GM03348 (cell line): ENCODE data around the gene U2SURP.
"Not testable (repeated sequence)": the region's sequence is repeated elsewhere in the genome, so short reads cannot be mapped to it uniquely, and the experiment has no call there.

Experiments
- DNase-seq: peaks from one replicate; pipeline ENCODE4 v3.0.0; 2012; ENCODE audit warnings: low spot score

The U2SURP gene

DNA sequence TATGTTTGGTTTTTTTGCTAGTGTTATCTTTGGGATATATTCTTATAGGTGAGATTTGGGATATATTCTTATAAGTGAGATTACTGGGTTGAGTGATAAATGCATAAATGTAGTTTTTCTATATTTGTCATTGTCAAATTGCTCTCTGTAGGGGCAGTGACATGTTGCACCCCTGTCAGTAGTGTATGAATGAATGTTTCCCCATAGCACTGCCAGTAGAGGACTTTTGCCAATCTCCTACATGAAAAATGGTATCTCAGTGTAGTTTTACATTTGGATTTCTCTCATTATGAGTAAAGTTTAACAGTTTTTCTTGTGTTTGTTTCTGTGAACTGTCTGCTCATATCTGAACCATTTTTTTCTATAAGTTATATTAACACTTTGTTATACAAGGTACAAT, 13.6 kb downstream of the U2SURP start:
- DNase-seq = no peak

DNA sequence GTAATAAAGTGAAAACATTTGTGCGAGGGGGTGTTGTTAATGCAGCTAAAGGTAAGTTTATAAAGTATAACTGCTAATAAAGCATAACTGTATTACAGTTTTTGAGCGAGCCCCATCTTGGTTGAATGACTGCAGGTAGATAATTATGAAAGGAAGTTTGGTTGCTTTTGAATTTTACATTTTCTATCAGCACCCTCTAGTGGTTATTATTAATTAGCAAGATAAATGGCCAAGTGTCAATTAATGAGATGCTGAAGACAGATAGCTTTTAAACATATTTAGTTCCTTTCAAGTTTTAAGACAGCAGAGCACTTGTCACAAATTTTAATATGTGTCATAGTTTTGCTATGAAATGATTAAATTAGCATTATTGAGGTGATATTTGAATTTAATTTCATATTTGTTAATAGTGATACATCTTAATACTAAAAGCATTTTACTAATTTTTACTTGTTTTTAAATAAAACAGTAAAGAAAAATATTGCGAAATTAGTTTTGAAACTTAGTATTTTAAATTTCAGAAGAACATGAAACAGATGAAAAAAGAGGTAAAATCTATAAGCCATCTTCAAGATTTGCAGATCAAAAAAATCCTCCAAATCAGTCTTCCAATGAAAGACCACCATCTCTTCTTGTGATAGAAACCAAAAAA, 15.1 kb downstream of the U2SURP start:
- no peak for DNase-seq

DNA sequence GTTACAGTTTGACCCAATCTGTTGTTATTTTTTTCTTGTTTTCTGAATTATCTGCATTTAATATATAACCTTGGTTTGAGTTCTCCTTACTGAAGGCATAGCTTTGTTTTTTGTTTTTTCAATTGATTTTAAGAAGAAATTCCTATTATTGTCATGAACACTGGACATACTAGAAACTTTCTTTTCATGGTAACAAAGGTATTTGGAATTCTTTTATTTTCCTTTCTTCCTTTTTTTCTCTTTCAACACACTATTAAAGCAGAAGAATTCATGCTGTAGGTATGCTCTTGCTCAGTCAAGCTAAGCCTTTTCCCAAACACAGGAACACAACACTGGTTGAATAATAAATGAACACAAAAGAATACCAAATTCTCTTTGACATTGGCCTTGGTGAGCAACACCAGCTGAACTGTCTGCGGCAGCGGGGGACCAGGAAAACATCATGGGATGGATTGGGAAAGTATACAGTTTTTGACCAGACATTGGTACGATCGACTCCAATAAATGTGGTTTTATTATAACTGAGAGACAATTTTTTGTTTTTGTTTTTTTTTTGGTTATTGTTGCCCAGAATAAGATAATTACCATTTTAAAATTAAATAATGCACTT, 23.1 kb downstream of the U2SURP start:
- DNase-seq = no peak

GRCh38 chr3:143031327-143031726, 30.0 kb downstream of the U2SURP start:
- no peak for DNase-seq

GRCh38 chr3:143031796-143032387, 30.5 kb downstream of the U2SURP start:
- not testable (repeated sequence) for DNase-seq

- DNase-seq = no peak
Measured at GRCh38 chr3:143035466-143036211, 34.3 kb downstream of the U2SURP start.

DNA sequence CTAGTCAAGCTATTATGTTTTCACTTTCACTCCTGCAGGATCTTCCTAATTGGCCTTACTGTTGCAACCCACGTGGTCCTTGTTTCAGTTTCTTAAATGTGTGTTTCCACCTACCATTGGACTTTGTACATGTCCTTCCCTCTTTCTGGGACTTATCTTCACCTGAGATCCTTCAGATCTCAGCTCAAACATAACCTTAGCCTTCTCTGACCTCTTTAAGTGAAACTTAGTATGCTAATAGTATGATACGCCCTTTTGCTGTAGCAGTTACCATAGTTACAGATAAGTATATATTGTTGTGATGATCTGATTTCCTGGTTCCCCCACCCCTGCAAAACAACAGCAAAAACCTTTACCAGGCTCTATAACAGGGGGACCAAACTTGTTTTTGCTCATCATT, 35.2 kb downstream of the U2SURP start:
- no peak for DNase-seq

DNA sequence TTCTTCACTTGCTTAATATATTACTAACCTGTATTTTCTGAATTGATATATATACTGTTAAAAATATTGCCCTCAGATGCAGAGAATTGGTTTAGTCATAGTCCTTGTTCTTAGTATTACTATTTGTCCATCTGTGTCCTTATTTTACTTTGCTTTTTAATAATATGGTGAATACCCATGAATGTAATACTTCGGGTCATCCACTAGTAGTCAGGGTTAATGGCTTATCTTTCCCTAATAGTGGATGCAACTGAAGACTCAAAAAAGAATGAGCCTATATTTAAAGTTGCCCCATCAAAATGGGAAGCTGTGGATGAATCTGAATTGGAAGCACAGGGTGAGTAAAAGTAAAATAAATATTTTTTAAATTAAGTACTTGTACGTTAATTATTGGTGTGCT, 36.5 kb downstream of the U2SURP start:
- DNase-seq = no peak

- DNase-seq = peak; percentile 26
Measured at GRCh38 chr3:143040261-143040879, 39.0 kb downstream of the U2SURP start.

DNA sequence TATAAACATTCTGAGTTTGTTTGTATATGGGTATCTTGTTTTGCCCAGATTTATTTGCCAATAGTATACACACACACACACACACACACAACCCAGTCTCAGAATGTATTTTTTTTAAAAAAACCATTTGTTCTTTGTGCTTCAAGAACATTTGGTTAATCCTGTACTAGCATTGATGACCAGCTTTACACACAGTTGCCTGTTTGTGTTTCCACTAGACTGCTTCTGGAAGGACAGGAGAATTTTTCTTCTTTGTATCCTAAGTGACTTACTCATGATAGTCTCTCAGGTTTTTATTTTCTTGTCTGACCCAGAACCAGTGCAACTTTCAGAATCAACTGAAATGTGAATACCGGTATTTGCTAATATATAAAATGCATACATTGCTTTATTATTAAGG, 40.5 kb downstream of the U2SURP start:
- no peak for DNase-seq

- no peak for DNase-seq
Measured at GRCh38 chr3:143045639-143046038, 44.3 kb downstream of the U2SURP start.

GRCh38 chr3:143046075-143046474, 44.7 kb downstream of the U2SURP start:
- not testable (repeated sequence) for DNase-seq

DNA sequence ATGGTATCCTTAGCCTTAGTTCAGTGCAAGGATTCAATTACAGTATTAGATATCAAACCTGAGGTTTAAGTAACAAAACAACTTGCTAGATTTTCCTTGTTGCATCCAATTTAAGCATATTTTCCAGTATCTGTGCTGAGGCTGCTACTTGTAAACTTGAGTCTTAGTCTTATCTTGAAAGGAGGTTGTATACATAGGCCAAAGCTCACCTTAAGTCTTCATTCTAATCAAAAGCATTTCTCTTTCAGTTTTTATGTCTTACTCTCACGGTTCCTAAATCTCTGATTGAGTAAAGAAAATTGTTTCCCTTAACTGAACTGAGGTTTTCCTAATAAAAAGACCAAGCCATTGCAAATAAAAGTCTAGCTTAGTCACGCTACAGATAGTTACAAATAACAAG, 52.6 kb downstream of the U2SURP start:
- no peak for DNase-seq

DNA sequence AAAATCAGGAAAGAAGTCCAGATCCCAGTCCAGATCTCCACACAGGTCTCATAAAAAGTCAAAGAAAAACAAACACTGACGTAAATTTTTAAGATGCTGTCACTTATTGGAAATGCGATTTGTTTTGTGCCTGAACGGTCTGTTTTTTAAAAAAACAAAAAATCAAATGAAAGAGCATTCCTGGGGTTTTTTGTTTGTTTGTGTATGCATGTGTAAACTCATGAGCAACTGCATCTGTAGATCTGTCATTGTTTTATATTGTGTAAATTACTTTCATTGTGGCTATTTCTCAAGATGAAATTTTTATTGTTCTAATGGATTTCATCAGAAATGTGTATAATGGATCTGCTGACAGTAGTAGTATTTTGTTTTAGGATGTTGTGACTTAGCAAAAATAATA, 55.0 kb downstream of the U2SURP start:
- no peak for DNase-seq

DNA sequence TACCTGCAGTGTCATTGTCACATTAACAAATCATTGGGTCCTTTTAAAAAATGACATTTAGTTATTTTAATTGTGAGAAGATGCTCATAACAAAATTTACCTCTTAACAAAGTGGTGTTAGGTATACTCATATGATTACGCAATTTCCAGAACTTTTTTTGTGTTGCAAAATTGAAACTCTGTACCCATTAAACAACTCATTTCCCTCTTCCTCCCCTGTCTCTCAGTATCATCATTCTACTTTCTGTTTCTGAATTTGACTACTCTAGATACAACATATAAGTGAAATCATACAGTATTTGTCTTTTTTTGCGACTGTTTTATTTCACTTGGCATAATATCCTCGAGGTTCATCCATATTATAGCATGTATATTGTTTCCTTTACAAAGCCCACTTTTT, 59.5 kb downstream of the U2SURP start:
- DNase-seq = no peak

DNA sequence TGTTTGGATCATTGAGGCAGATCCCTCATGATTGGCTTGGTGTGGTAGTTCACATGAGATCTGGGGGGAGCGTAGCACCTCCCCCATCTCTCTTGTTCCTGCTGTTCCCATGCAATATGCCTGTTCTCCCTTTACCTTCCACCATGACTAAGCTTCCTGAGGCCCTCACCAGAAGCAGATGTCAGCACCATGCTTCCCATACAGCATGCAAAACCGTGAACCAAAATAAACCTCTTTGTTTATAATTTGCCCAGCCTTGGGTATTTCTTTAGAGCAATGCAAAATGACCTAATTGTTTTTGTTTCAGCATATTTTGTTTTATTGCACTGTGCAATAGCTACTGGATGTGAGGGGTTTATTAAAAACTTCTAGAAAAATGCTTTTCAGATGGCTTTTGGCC, 61.6 kb downstream of the U2SURP start:
- DNase-seq = no peak

- DNase-seq = no peak
Measured at GRCh38 chr3:143064777-143065176, 63.4 kb downstream of the U2SURP start.

- no peak for DNase-seq
Measured at GRCh38 chr3:143065364-143065763, 64.0 kb downstream of the U2SURP start.

DNA sequence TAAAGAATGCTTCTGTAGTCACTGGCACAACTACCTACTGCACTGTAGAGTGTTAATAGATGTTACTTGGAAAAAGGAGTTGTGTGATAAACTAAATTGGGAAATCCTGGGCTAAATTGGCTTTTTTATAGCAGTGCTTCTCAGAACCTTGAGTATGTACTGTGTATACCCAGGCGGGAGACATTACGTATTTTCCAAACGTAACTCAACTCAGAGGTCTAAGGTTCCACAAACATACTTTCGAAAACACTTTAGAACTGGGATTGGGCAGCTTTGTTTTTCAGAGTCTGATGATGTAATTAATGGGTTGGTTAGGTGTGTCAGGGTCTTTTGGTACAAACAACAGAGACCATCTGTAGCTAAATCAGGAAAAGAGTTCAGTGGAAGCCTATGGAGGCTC, 64.7 kb downstream of the U2SURP start:
- no peak for DNase-seq

GRCh38 chr3:143067201-143067600, 65.8 kb downstream of the U2SURP start:
- peak; percentile 49 for DNase-seq

GRCh38 chr3:143068059-143068458, 66.7 kb downstream of the U2SURP start:
- DNase-seq = no peak

GRCh38 chr3:143070977-143071551, 69.7 kb downstream of the U2SURP start:
- peak; percentile 90 for DNase-seq
